Endothelial cell (in vitro differentiated cells): ENCODE measurements around the gene MYL5. TPM values are rescaled to one million over a fixed set of nuclear protein-coding genes. Genes with fewer than 3 reads are reported as not detected.

Experiments used
- DNase-seq: peaks from one replicate; pipeline ENCODE4 v3.0.0; 2021; ENCODE audit warnings: low spot score
- H3K27ac Mint-ChIP-seq: one replicate; pipeline ENCODE4 v1.8.0; 2021; ENCODE audit warnings: mixed read lengths, inconsistent platforms; ENCODE audit not compliant: unreplicated experiment
- H3K27me3 Mint-ChIP-seq: one replicate; pipeline ENCODE4 v1.8.0; 2021; ENCODE audit warnings: mild to moderate bottlenecking, moderate library complexity, mixed read lengths, inconsistent platforms; ENCODE audit not compliant: unreplicated experiment
- H3K36me3 Mint-ChIP-seq: one replicate; pipeline ENCODE4 v1.8.0; 2021; ENCODE audit warnings: mild to moderate bottlenecking, low read depth, mixed read lengths, inconsistent platforms; ENCODE audit not compliant: unreplicated experiment
- H3K4me1 Mint-ChIP-seq: one replicate; pipeline ENCODE4 v1.8.0; 2021; ENCODE audit warnings: mild to moderate bottlenecking, mixed read lengths, inconsistent platforms; ENCODE audit not compliant: unreplicated experiment
- H3K4me3 Mint-ChIP-seq: one replicate; pipeline ENCODE4 v1.8.0; 2021; ENCODE audit warnings: mild to moderate bottlenecking, mixed read lengths, inconsistent platforms; ENCODE audit not compliant: unreplicated experiment
- H3K9me3 Mint-ChIP-seq: one replicate; pipeline ENCODE4 v1.8.0; 2021; ENCODE audit warnings: mixed read lengths, inconsistent platforms; ENCODE audit not compliant: unreplicated experiment
- CTCF ChIP-seq: fragments of 200-600 bp; sonication (generic); IDR thresholded peaks from one replicate; pipeline ENCODE4 v1.5.0; 2021; ENCODE audit warnings: antibody characterized with exemption; ENCODE audit not compliant: unreplicated experiment
- total RNA-seq: library from RNA; stranded (reverse); fragmentation: NEBNext Ultra II Directional; extraction: Animal tissue kit (Norgen Biotek cat#: 25700); gene quantifications from one replicate; pipeline ENCODE4 v1.2.1, GENCODE V29; 2021; ENCODE audit not compliant: unreplicated experiment

MYL5 gene
- total RNA-seq, 1 donor from 2014 or later = 23.2 TPM

DNA sequence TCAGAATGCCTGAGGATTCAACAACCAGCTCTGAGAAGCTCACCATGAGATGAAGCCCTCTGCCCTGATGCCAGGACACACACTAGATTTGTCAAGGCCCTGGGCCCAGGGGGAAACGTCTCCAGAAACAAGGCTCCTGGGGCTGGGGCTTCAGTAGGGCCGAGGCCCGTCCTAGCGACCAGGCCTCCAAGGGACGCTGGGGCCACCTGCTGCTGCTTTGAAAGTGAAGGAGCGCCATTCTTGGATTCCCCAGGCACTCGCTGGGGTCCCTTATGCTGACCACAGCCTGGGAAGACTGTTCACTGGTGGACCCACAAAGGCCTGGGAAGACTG, 25.1 kb upstream of the MYL5 start:
- TF ChIP-seq CTCF = no peak
- Mint-ChIP-seq H3K4me1 (peaks cover 12% of the 10 kb centered on the region), H3K27ac (no peak overlapping the region), H3K9me3 (no peaks in the 10 kb centered on the region), H3K4me3 (no peak overlapping the region), H3K27me3 (peaks cover 6% of the 10 kb centered on the region), H3K36me3 (no peaks in the 10 kb centered on the region)
- DNase-seq = no peak

GRCh38 chr4:649751-650310, 24.5 kb upstream of the MYL5 start:
- Mint-ChIP-seq H3K4me1 (peaks cover 12% of the 10 kb centered on the region), H3K36me3 (no peaks in the 10 kb centered on the region), H3K4me3 (no peak overlapping the region), H3K27ac (no peak overlapping the region), H3K27me3 (peaks cover 8% of the 10 kb centered on the region), H3K9me3 (no peaks in the 10 kb centered on the region)
- TF ChIP-seq CTCF = no peak
- DNase-seq = no peak

- Mint-ChIP-seq H3K27me3 (peaks cover 8% of the 10 kb centered on the region), H3K4me1 (peaks cover 12% of the 10 kb centered on the region), H3K36me3 (no peaks in the 10 kb centered on the region), H3K27ac (no peak overlapping the region), H3K4me3 (no peak overlapping the region), H3K9me3 (no peaks in the 10 kb centered on the region)
- DNase-seq = no peak
- no peak for TF ChIP-seq CTCF
These were observed 23.9 kb upstream of the MYL5 start for GRCh38 chr4:650461-650860.

- no peak overlapping the region for H3K4me3 Mint-ChIP-seq
- DNase-seq = no peak
- H3K27ac Mint-ChIP-seq = no peak overlapping the region
- H3K36me3 Mint-ChIP-seq = no peaks in the 10 kb centered on the region
- H3K27me3 Mint-ChIP-seq = peaks cover 14% of the 10 kb centered on the region
- H3K4me1 Mint-ChIP-seq = peaks cover 5% of the 10 kb centered on the region
- no peak for TF ChIP-seq CTCF
- peaks cover 3% of the 10 kb centered on the region for H3K9me3 Mint-ChIP-seq
These were observed 23.1 kb upstream of the MYL5 start for GRCh38 chr4:650951-651883.
